ENCODE measurements around the gene AIMP2. TPM values are rescaled to one million over a fixed set of nuclear protein-coding genes. Genes with fewer than 3 reads are reported as not detected.
A peak's percentile ranks its signal among the peaks of the same experiment; 100 is the strongest.

Gene AIMP2
- total RNA-seq, 2 donors from 2014 or later: 34.4 to 35.4 TPM

DNA sequence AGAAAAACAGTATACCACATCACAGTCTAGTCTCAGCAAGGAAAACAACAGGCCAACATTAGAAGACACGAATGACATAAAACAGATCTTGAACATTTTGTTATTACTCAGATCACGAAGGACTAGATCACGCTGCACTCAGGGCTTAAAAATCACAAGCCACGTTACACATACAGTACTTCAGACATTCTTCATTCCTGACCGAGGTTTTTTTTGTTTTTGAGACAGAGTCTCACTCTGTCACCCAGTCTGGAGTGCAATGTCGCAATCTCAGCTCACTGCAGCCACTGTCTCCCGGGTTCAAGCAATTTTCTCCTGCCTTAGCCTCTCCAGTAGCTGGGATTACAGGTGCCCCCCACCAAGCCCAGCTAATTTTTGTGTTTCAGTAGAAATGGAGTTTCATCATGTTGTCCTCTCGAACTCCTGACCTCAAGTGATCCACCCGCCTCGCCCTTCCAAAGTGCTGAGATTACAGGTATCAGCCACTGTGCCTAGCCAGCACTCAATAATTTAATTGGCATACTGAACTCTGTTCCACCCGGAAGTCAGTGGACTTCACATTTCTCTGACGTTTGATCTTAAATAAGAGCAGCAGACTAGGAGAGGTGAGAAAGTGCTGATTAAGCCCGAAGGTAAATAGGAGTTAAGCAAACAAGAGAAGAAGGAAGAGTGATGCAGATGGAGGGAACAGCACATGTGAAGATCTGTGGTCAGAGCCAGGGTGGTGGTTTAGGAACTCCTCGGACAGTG, 3.5 kb downstream of the AIMP2 start:
- no peak for DNase-seq (ENCODE audit: low spot score)

DNA sequence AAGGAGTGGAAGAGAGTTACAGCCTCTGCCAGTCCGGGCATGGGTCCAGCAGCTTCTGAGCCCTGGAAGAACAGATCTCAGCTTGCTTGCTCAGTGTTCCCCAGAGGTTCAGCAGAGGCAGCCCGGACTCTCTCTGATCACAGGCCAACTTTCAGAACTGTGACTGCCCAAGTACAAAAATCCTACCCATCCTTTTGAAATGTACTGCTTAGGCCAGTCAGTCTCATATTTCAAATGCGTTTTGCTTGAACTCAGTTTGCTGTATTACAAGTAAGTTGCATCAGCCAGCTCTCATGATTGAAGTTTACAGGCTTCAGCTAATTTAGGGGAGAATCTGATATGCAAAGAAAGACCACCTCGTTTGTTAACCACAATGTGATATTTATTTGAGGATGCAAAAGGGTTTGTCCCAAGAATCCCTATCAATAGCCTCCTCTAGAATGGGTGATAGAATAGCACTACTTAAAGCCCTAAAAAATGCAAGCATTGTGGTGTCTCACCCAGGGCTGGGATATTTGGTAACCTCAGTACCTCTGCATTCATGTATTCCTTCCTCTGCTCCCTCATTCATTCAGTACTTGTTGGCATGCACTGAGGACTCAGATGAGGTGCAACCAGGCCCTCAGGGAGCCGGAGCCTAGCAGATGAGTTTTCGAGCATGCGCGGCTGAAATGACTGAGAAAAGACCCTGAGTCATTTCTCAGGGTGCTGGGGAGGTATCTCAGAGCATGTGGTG, 7.0 kb downstream of the AIMP2 start:
- intact Hi-C loops (cut with DNase I): no loop called here
- Histone ChIP-seq H3K36me3 (no peaks in the 10 kb centered on the region), H3K4me1 (replicated peaks) (peaks cover 11% of the 10 kb centered on the region), H3K27me3 (replicated peaks; ENCODE audit: insufficient read depth) (no peaks in the 10 kb centered on the region), H3K9me3 (no peaks in the 10 kb centered on the region), H3K27ac (peak overlapping the region; percentile 56 to 61), H3K4me3 (no peak overlapping the region)
- no peak for TF ChIP-seq POLR2A (IDR thresholded peaks at IDR 0.05)
- peak; percentile 53 for TF ChIP-seq POLR2AphosphoS5 (IDR thresholded peaks at IDR 0.05)
- 49% methylated on average over 8 of the region's 8 CpGs for WGBS
- peak; percentile 84 for DNase-seq (ENCODE audit: low spot score)

More for the DNA sequence above, 3.5 kb downstream of the AIMP2 start:
- H3K27ac ChIP-seq: no peak overlapping the region
- peaks cover 4% of the 10 kb centered on the region for H3K4me1 ChIP-seq (replicated peaks)
- TF ChIP-seq POLR2A (IDR thresholded peaks at IDR 0.05) (no peak), POLR2AphosphoS5 (IDR thresholded peaks at IDR 0.05) (no peak)
- TF ChIP-seq, protein P1, sequence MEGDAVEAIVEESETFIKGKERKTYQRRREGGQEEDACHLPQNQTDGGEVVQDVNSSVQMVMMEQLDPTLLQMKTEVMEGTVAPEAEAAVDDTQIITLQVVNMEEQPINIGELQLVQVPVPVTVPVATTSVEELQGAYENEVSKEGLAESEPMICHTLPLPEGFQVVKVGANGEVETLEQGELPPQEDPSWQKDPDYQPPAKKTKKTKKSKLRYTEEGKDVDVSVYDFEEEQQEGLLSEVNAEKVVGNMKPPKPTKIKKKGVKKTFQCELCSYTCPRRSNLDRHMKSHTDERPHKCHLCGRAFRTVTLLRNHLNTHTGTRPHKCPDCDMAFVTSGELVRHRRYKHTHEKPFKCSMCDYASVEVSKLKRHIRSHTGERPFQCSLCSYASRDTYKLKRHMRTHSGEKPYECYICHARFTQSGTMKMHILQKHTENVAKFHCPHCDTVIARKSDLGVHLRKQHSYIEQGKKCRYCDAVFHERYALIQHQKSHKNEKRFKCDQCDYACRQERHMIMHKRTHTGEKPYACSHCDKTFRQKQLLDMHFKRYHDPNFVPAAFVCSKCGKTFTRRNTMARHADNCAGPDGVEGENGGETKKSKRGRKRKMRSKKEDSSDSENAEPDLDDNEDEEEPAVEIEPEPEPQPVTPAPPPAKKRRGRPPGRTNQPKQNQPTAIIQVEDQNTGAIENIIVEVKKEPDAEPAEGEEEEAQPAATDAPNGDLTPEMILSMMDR (IDR thresholded peaks at IDR 0.05): no peak
- no peaks in the 10 kb centered on the region for H3K36me3 ChIP-seq
- H3K27me3 ChIP-seq (replicated peaks; ENCODE audit: insufficient read depth): no peaks in the 10 kb centered on the region
- H3K4me3 ChIP-seq: no peak overlapping the region
- WGBS: 79% methylated on average over 14 of the region's 14 CpGs
- intact Hi-C loops (cut with DNase I): no loop called here
- no peaks in the 10 kb centered on the region for H3K9me3 ChIP-seq

DNA sequence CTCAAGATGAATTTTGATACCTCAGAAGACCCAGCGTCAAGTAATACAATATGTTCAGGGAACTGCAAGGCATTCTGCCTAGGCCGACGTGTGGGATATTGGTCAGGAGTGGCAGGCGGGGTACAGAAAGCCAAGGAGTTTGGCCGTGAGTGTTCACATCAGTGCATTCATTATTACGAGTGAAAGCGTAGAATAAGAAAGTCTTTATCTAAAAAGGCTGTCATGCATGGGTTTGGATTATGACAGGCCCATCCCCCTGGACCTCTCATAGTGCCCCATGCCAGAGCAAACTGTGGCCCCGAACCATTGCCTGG, 7.5 kb downstream of the AIMP2 start:
- TF ChIP-seq, protein P1 (IDR thresholded peaks at IDR 0.05): no peak
- TF ChIP-seq POLR2A (IDR thresholded peaks at IDR 0.05) (no peak), POLR2AphosphoS5 (IDR thresholded peaks at IDR 0.05) (no peak)
- intact Hi-C loops (cut with DNase I): no loop called here
- Histone ChIP-seq H3K27me3 (replicated peaks; ENCODE audit: insufficient read depth) (no peaks in the 10 kb centered on the region), H3K27ac (no peak overlapping the region), H3K4me1 (replicated peaks) (peaks cover 11% of the 10 kb centered on the region), H3K36me3 (no peaks in the 10 kb centered on the region), H3K4me3 (no peak overlapping the region), H3K9me3 (no peaks in the 10 kb centered on the region)
- 68% methylated on average over 8 of the region's 8 CpGs for WGBS
- no peak for DNase-seq (ENCODE audit: low spot score)

DNA sequence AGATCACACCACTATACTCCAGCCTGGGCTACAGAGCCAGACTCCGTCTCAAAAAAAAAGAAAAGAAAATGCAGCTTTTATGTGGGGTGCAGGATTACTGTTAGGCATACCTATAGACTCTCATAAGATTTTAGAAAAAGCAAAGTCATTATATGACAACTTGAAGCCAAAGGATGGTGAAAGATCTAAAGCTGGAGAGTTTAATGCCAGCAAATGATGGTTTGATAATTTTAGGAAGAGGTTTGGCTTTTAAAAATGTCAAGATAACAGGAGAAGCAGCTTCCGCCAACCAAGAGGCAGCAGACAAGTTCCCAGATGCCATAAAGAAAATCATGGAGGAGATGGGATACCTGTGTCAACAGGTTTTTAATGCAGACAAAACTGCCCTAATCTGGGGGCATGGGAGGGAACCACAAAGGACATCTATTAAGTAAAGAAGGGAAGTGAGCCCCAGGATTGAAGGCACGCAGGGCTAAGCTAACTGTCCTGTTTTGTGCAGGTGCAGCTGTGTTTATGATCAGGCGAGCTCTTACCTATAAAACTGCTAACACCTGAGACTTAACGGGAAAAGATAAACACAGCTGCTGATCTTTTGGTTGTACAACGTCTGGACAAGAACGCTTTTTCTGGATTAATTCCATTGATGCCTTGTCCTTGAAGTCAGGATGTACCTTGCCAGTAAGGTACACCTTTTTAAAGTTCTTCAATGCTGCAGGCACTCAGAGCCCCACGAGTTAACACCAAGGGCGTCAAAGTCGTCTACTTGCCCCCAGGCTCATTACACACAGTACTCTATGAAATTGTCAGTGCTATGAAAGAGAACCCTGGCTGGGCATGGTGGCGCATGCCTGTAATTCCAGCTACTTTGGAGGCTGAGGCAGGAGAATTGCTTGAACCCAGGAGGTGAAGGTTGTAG, 11.6 kb downstream of the AIMP2 start:
- H3K36me3 ChIP-seq: peaks cover 8 to 10% of the 10 kb centered on the region in 2 donors
- peak; percentile 70 for DNase-seq (ENCODE audit: low spot score)
- WGBS: 34% methylated on average over 11 of the region's 11 CpGs
- H3K4me3 ChIP-seq: no peak overlapping the region
- H3K4me1 ChIP-seq (replicated peaks): peaks cover 8% of the 10 kb centered on the region
- H3K27me3 ChIP-seq (replicated peaks; ENCODE audit: insufficient read depth): no peaks in the 10 kb centered on the region
- TF ChIP-seq POLR2AphosphoS5 (IDR thresholded peaks at IDR 0.05): peak; percentile 89
- TF ChIP-seq, protein P1 (IDR thresholded peaks at IDR 0.05): no peak
- intact Hi-C loops (cut with DNase I): no loop called here
- no peak overlapping the region for H3K27ac ChIP-seq
- no peaks in the 10 kb centered on the region for H3K9me3 ChIP-seq

DNA sequence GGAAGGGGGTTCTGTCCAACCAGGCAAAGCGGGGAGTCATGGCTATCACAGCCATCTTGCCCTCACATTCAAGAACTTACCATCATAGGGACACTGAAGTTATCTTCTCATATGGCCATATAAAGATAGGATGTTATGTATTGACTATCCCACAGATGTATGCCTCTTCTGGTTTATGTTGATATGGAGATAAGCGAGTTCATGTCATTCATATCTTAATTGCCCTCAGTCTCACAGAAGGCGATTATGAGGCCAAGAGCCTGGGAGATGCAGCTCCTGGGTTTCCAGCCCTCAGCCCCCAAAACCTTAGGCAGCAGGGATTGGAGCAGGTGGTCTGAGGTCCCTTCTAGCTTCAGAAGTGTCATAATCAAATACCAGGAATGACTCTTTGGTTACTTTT, 13.6 kb downstream of the AIMP2 start:
- Histone ChIP-seq H3K27me3 (replicated peaks; ENCODE audit: insufficient read depth) (no peaks in the 10 kb centered on the region), H3K9me3 (no peaks in the 10 kb centered on the region), H3K4me1 (replicated peaks) (peaks cover 19% of the 10 kb centered on the region), H3K27ac (no peak overlapping the region), H3K36me3 (peaks cover 8 to 10% of the 10 kb centered on the region in 2 donors), H3K4me3 (no peak overlapping the region)
- 95% methylated on average over 3 of the region's 3 CpGs for WGBS
- no peak for DNase-seq (ENCODE audit: low spot score)
- TF ChIP-seq POLR2AphosphoS5 (IDR thresholded peaks at IDR 0.05): no peak
- TF ChIP-seq, protein P1 (IDR thresholded peaks at IDR 0.05): no peak
- no peak for TF ChIP-seq POLR2A (IDR thresholded peaks at IDR 0.05)
- intact Hi-C loops (cut with DNase I): no loop called here

All from prostate gland (tissue), 2 donors.